ENCODE data around the gene PEX19.

The PEX19 gene

GRCh38 chr1:160245434-160245833 lies 39.5 kb downstream of the PEX19 start:
- TF ChIP-seq ZNF398 (tag by site-specific recombination; IDR thresholded peaks at IDR 0.05) (no peak), ZNF132 (tag by site-specific recombination; IDR thresholded peaks at IDR 0.05; ENCODE audit: borderline replicate concordance) (no peak), MYNN (tag by site-specific recombination; IDR thresholded peaks at IDR 0.05; ENCODE audit: borderline replicate concordance) (no peak), ZNF530 (tag by site-specific recombination; IDR thresholded peaks at IDR 0.05; ENCODE audit: low read depth) (no peak), ZNF239 (tag by site-specific recombination; IDR thresholded peaks at IDR 0.05) (no peak), ZNF664 (tag by site-specific recombination; IDR thresholded peaks at IDR 0.05) (no peak), OSR2 (tag by site-specific recombination; IDR thresholded peaks at IDR 0.05) (no peak), ZNF174 (tag by site-specific recombination; IDR thresholded peaks at IDR 0.05) (no peak), ZEB2 (tag by site-specific recombination; IDR thresholded peaks at IDR 0.05) (no peak), ZNF366 (tag by site-specific recombination; conservative IDR thresholded peaks at IDR 0.05) (no peak), ZBTB6 (tag by site-specific recombination; IDR thresholded peaks at IDR 0.05) (no peak), ZSCAN16 (tag by site-specific recombination; IDR thresholded peaks at IDR 0.05) (no peak), ZNF555 (tag by site-specific recombination; conservative IDR thresholded peaks at IDR 0.05) (no peak), ZNF837 (tag by site-specific recombination; IDR thresholded peaks at IDR 0.05) (no peak), ZNF26 (tag by site-specific recombination; IDR thresholded peaks at IDR 0.05) (no peak), ZFP37 (tag by site-specific recombination; IDR thresholded peaks at IDR 0.05) (no peak)
- TF ChIP-seq, protein P1, sequence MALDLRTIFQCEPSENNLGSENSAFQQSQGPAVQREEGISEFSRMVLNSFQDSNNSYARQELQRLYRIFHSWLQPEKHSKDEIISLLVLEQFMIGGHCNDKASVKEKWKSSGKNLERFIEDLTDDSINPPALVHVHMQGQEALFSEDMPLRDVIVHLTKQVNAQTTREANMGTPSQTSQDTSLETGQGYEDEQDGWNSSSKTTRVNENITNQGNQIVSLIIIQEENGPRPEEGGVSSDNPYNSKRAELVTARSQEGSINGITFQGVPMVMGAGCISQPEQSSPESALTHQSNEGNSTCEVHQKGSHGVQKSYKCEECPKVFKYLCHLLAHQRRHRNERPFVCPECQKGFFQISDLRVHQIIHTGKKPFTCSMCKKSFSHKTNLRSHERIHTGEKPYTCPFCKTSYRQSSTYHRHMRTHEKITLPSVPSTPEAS (tag by site-specific recombination; IDR thresholded peaks at IDR 0.05) = no peak
- TF ChIP-seq, protein P2, sequence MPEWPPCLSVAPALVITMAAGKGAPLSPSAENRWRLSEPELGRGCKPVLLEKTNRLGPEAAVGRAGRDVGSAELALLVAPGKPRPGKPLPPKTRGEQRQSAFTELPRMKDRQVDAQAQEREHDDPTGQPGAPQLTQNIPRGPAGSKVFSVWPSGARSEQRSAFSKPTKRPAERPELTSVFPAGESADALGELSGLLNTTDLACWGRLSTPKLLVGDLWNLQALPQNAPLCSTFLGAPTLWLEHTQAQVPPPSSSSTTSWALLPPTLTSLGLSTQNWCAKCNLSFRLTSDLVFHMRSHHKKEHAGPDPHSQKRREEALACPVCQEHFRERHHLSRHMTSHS (tag by site-specific recombination; IDR thresholded peaks at IDR 0.05) = no peak
- TF ChIP-seq, protein P3, sequence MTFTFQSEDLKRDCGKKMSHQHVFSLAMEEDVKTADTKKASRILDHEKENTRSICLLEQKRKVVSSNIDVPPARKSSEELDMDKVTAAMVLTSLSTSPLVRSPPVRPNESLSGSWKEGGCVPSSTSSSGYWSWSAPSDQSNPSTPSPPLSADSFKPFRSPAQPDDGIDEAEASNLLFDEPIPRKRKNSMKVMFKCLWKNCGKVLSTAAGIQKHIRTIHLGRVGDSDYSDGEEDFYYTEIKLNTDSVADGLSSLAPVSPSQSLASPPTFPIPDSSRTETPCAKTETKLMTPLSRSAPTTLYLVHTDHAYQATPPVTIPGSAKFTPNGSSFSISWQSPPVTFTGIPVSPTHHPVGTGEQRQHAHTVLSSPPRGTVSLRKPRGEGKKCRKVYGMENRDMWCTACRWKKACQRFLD (tag by site-specific recombination; IDR thresholded peaks at IDR 0.05) = no peak
- TF ChIP-seq, protein P4, sequence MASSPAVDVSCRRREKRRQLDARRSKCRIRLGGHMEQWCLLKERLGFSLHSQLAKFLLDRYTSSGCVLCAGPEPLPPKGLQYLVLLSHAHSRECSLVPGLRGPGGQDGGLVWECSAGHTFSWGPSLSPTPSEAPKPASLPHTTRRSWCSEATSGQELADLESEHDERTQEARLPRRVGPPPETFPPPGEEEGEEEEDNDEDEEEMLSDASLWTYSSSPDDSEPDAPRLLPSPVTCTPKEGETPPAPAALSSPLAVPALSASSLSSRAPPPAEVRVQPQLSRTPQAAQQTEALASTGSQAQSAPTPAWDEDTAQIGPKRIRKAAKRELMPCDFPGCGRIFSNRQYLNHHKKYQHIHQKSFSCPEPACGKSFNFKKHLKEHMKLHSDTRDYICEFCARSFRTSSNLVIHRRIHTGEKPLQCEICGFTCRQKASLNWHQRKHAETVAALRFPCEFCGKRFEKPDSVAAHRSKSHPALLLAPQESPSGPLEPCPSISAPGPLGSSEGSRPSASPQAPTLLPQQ (tag by site-specific recombination; IDR thresholded peaks at IDR 0.05) = no peak
- CTCF ChIA-PET = interaction anchor here (0.6 to 3.3 kb wide), 6 partner anchors 9 to 129 kb away, joined by 3 to 17 read pairs (median 5); no protein-coding TSS in a partner anchor
- POLR2A ChIA-PET = interaction anchor here (1.0 to 1.3 kb wide), 2 partner anchors 17 to 40 kb away, joined by 3 to 4 read pairs; partner anchors contain the start of gene DCAF8
- Histone ChIP-seq H3K36me3 (ENCODE audit: control insufficient read depth in 2 of 2, insufficient read depth in 1 of 2, low read length in 2 of 2) (peaks cover 12 to 38% of the 10 kb centered on the region in 2 experiments), H3K9me3 (ENCODE audit: control insufficient read depth, insufficient read depth, low read depth, low read length) (no peaks in the 10 kb centered on the region), H3K4me3 (ENCODE audit: low read depth, low read length) (no peak overlapping the region), H3K27ac (ENCODE audit: extremely low read depth, low read depth, low read length) (no peak overlapping the region), H3K4me1 (ENCODE audit: control insufficient read depth, insufficient read depth, low read length) (peaks cover 19% of the 10 kb centered on the region)
